Thymus (tissue), 11 donors: ENCODE measurements around the gene SHROOM1. TPM values are rescaled to one million over a fixed set of nuclear protein-coding genes. Genes with fewer than 3 reads are reported as not detected.
"Not testable (repeated sequence)": the region's sequence is repeated elsewhere in the genome, so short reads cannot be mapped to it uniquely, and the experiment has no call there.

Experiments used
- DNase-seq, 9 donors: peaks; one replicate each; pipeline ENCODE4 v3.0.0-alpha.2; 2013; ENCODE audit warnings: low spot score in 9 of 9, low read depth in 6 of 9, missing footprints in 1 of 9
- H3K27ac ChIP-seq, 2 donors: one replicate each; pipeline ENCODE4 v1.5.1; 2013; ENCODE audit warnings: control low read depth in 1 of 2, low read depth in 1 of 2, low read length in 1 of 2, mild to moderate bottlenecking in 1 of 2, moderate library complexity in 1 of 2
- H3K27me3 ChIP-seq, 2 donors: one replicate each; pipeline ENCODE4 v1.5.1; 2013; ENCODE audit warnings: low read length in 1 of 2; ENCODE audit not compliant: control insufficient read depth in 2 of 2, insufficient read depth in 1 of 2
- H3K36me3 ChIP-seq, 2 donors: one replicate each; pipeline ENCODE4 v1.5.1; 2013; ENCODE audit warnings: low read length in 1 of 2, mild to moderate bottlenecking in 1 of 2, moderate library complexity in 1 of 2; ENCODE audit not compliant: control insufficient read depth in 2 of 2, insufficient read depth in 2 of 2
- H3K4me1 ChIP-seq, 2 donors: one replicate each; pipeline ENCODE4 v1.5.1; 2013; ENCODE audit warnings: low read length in 2 of 2; ENCODE audit not compliant: control insufficient read depth in 2 of 2, insufficient read depth in 2 of 2
- H3K4me3 ChIP-seq, 2 donors: one replicate each; pipeline ENCODE4 v1.5.1; 2013; ENCODE audit warnings: low read length in 2 of 2, control low read depth in 1 of 2, mild to moderate bottlenecking in 1 of 2
- H3K9me3 ChIP-seq, 2 donors: one replicate each; pipeline ENCODE4 v1.5.1; 2013; ENCODE audit warnings: low read length in 1 of 2, mild to moderate bottlenecking in 1 of 2; ENCODE audit not compliant: control insufficient read depth in 2 of 2, insufficient read depth in 1 of 2
- WGBS: extraction: QIAGEN DNeasy Blood & Tissue Kit; methylation state at CpG from one replicate; pipeline ENCODE4 v1.1.7; 2013; 5-methylcytosine and 5-hydroxymethylcytosine counted together
- polyA plus RNA-seq: library from polyadenylated mRNA; stranded (reverse); fragments of 200-250 nt; gene quantifications from one replicate; pipeline ENCODE4 v1.2.3, GENCODE V29; 2013
- total RNA-seq: library from RNA; stranded (reverse); fragments of 120-200 nt; gene quantifications from one replicate; pipeline ENCODE4 v1.2.4, GENCODE V29; 2013
- donor health status: healthy.

SHROOM1 gene
- total and polyA plus RNA-seq, 2 donors = 0.90 to 6.2 TPM

GRCh38 chr5:132806804-132807162 lies 23.7 kb downstream of the SHROOM1 start:
- H3K9me3 ChIP-seq, H3K4me3 ChIP-seq, DNase-seq, H3K27ac ChIP-seq, H3K36me3 ChIP-seq, H3K4me1 ChIP-seq: not testable (repeated sequence)
- H3K27me3 ChIP-seq = peaks cover 11 to 46% of the 10 kb centered on the region in 2 donors
- 96% methylated on average over 12 of the region's 12 CpGs for WGBS

GRCh38 chr5:132805872-132806271 lies 24.6 kb downstream of the SHROOM1 start:
- not testable (repeated sequence) for H3K36me3 ChIP-seq, DNase-seq, H3K4me1 ChIP-seq, H3K9me3 ChIP-seq, H3K27ac ChIP-seq, H3K4me3 ChIP-seq
- WGBS = 98% methylated on average over 6 of the region's 6 CpGs
- H3K27me3 ChIP-seq = peaks cover 9 to 40% of the 10 kb centered on the region in 2 donors

- DNase-seq, H3K9me3 ChIP-seq, H3K4me1 ChIP-seq, H3K36me3 ChIP-seq, H3K4me3 ChIP-seq, H3K27ac ChIP-seq: not testable (repeated sequence)
- 100% methylated on average over 1 of the region's 1 CpG for WGBS
- H3K27me3 ChIP-seq = peaks cover 3 to 28% of the 10 kb centered on the region in 2 donors
These were observed 26.2 kb downstream of the SHROOM1 start for GRCh38 chr5:132804219-132804618.

GRCh38 chr5:132802685-132803066 lies 27.8 kb downstream of the SHROOM1 start:
- H3K36me3 ChIP-seq, H3K9me3 ChIP-seq, H3K4me3 ChIP-seq, H3K4me1 ChIP-seq, H3K27ac ChIP-seq, DNase-seq: not testable (repeated sequence)
- 93% methylated on average over 5 of the region's 5 CpGs for WGBS
- peaks cover 0 to 20% of the 10 kb centered on the region in 2 donors for H3K27me3 ChIP-seq

- peaks cover 0 to 16% of the 10 kb centered on the region in 2 donors for H3K27me3 ChIP-seq
- no peaks in the 10 kb centered on the region for H3K9me3 ChIP-seq
- H3K4me1 ChIP-seq = no peaks in the 10 kb centered on the region
- no peak overlapping the region for H3K4me3 ChIP-seq
- no peaks in the 10 kb centered on the region for H3K36me3 ChIP-seq
- H3K27ac ChIP-seq = no peak overlapping the region
- 92% methylated on average over 5 of the region's 5 CpGs for WGBS
- no peak for DNase-seq
These were observed 28.3 kb downstream of the SHROOM1 start for GRCh38 chr5:132802044-132802684.

GRCh38 chr5:132800545-132800944 lies 29.9 kb downstream of the SHROOM1 start:
- Histone ChIP-seq H3K9me3 (no peaks in the 10 kb centered on the region), H3K36me3 (no peaks in the 10 kb centered on the region), H3K27me3 (peaks cover 0 to 13% of the 10 kb centered on the region in 2 donors), H3K4me3 (no peak overlapping the region), H3K27ac (no peak overlapping the region), H3K4me1 (no peaks in the 10 kb centered on the region)
- no peak for DNase-seq
- WGBS = 94% methylated on average over 2 of the region's 2 CpGs

- no peaks in the 10 kb centered on the region for H3K4me1 ChIP-seq
- H3K9me3 ChIP-seq = no peaks in the 10 kb centered on the region
- H3K36me3 ChIP-seq = no peaks in the 10 kb centered on the region
- H3K27ac ChIP-seq = no peak overlapping the region
- no peak overlapping the region for H3K4me3 ChIP-seq
- DNase-seq = no peak
- WGBS = 87% methylated on average over 2 of the region's 2 CpGs
- peaks cover 0 to 13% of the 10 kb centered on the region in 2 donors for H3K27me3 ChIP-seq
These were observed 31.1 kb downstream of the SHROOM1 start for GRCh38 chr5:132799392-132799791.

- Histone ChIP-seq H3K4me1 (no peaks in the 10 kb centered on the region), H3K4me3 (no peak overlapping the region), H3K27ac (no peak overlapping the region), H3K9me3 (no peaks in the 10 kb centered on the region), H3K36me3 (no peaks in the 10 kb centered on the region), H3K27me3 (peaks cover 0 to 12% of the 10 kb centered on the region in 2 donors)
- WGBS = 97% methylated on average over 2 of the region's 2 CpGs
- DNase-seq = no peak
These were observed 32.8 kb downstream of the SHROOM1 start for GRCh38 chr5:132797651-132798050.

- no peaks in the 10 kb centered on the region for H3K9me3 ChIP-seq
- WGBS = 95% methylated on average over 3 of the region's 3 CpGs
- DNase-seq = no peak
- no peaks in the 10 kb centered on the region for H3K4me1 ChIP-seq
- no peak overlapping the region for H3K27ac ChIP-seq
- H3K27me3 ChIP-seq = peaks cover 0 to 7% of the 10 kb centered on the region in 2 donors
- no peak overlapping the region for H3K4me3 ChIP-seq
- no peaks in the 10 kb centered on the region for H3K36me3 ChIP-seq
These were observed 39.4 kb downstream of the SHROOM1 start for GRCh38 chr5:132791026-132791425.
